ENCODE data around the gene RPL27A. TPM values are rescaled to one million over a fixed set of nuclear protein-coding genes. Genes with fewer than 3 reads are reported as not detected.

RPL27A gene
- total RNA-seq: 100 to 1,000 TPM; 800 to 945 (median 825) TPM

GRCh38 chr11:8682303-8683114, at the start of gene RPL27A, which contains the start of gene TRIM66:
TSS of gene RPL27A (plus strand) at chr11:8682792. CDS start at chr11:8682814, 22 bp downstream.
TSS of gene TRIM66 (minus strand) at chr11:8682665. CDS start at chr11:8672274, 10,391 bp downstream.
- H3K9me3 ChIP-seq: no peaks in the 10 kb centered on the region
- WGBS, 2 donors: 0 to 1% methylated on average over 19 to 63 of the region's 67 CpGs
- H3K36me3 ChIP-seq: peaks cover 0 to 50% (median 0%) of the 10 kb centered on the region in 3 donors
- peak; percentile 97 to 98 for DNase-seq (ENCODE audit: low spot score in 2 of 2)
- peak within 1 kb of the TSS; percentile 69 to 99 (median 92) for H3K4me3 ChIP-seq
- peak within 1 kb of the TSS; percentile 94 to 98 (median 96) for H3K27ac ChIP-seq
- no peaks in the 10 kb centered on the region for H3K27me3 ChIP-seq
- H3K4me1 ChIP-seq: peaks cover 4 to 28% (median 16%) of the 10 kb centered on the region in 4 donors
- TF ChIP-seq CTCF (IDR thresholded peaks at IDR 0.05) (peak in 3 of 5 experiments; percentile 6 to 75 (median 59)), EP300 (IDR thresholded peaks at IDR 0.05) (peak; percentile 88 to 100), POLR2A (IDR thresholded peaks at IDR 0.05) (peak; percentile 98)

GRCh38 chr11:8634498-8634897, 48.1 kb upstream of the RPL27A start:
- 95 to 96% methylated on average over 6 of the region's 6 CpGs for WGBS, 2 donors
- H3K36me3 ChIP-seq: peaks cover 0 to 75% (median 2%) of the 10 kb centered on the region in 3 donors

GRCh38 chr11:8636127-8636526, 46.5 kb upstream of the RPL27A start:
- TF ChIP-seq EP300 (IDR thresholded peaks at IDR 0.05): no peak
- no peak for TF ChIP-seq CTCF (IDR thresholded peaks at IDR 0.05)
- TF ChIP-seq POLR2A (IDR thresholded peaks at IDR 0.05): no peak
- DNase-seq (ENCODE audit: low spot score in 2 of 2): no peak
- Histone ChIP-seq H3K4me3 (no peak overlapping the region), H3K9me3 (peaks cover 0 to 5% (median 0%) of the 10 kb centered on the region in 4 donors), H3K27ac (no peak overlapping the region), H3K27me3 (no peaks in the 10 kb centered on the region), H3K4me1 (no peaks in the 10 kb centered on the region), H3K36me3 (peaks cover 0 to 86% (median 2%) of the 10 kb centered on the region in 3 donors)
- 70 to 100% methylated on average over 2 of the region's 2 CpGs for WGBS, 2 donors

More at GRCh38 chr11:8634498-8634897, 48.1 kb upstream of the RPL27A start:
- H3K27ac ChIP-seq: no peak overlapping the region
- no peak for DNase-seq (ENCODE audit: low spot score in 2 of 2)
- H3K9me3 ChIP-seq: peaks cover 0 to 5% (median 0%) of the 10 kb centered on the region in 4 donors
- no peak for TF ChIP-seq EP300 (IDR thresholded peaks at IDR 0.05)
- TF ChIP-seq CTCF (IDR thresholded peaks at IDR 0.05): no peak
- no peak for TF ChIP-seq POLR2A (IDR thresholded peaks at IDR 0.05)
- no peaks in the 10 kb centered on the region for H3K4me1 ChIP-seq
- no peaks in the 10 kb centered on the region for H3K27me3 ChIP-seq
- H3K4me3 ChIP-seq: no peak overlapping the region

GRCh38 chr11:8638300-8638699, 44.3 kb upstream of the RPL27A start:
- no peaks in the 10 kb centered on the region for H3K27me3 ChIP-seq
- no peak overlapping the region for H3K4me3 ChIP-seq
- H3K4me1 ChIP-seq: no peaks in the 10 kb centered on the region
- 74 to 83% methylated on average over 5 of the region's 5 CpGs for WGBS, 2 donors
- peaks cover 0 to 5% (median 0%) of the 10 kb centered on the region in 4 donors for H3K9me3 ChIP-seq
- DNase-seq (ENCODE audit: low spot score in 2 of 2): no peak
- TF ChIP-seq POLR2A (IDR thresholded peaks at IDR 0.05) (no peak), EP300 (IDR thresholded peaks at IDR 0.05) (no peak), CTCF (IDR thresholded peaks at IDR 0.05) (no peak)
- H3K27ac ChIP-seq: no peak overlapping the region
- H3K36me3 ChIP-seq: peaks cover 0 to 100% (median 2%) of the 10 kb centered on the region in 3 donors

GRCh38 chr11:8639655-8640054, 42.9 kb upstream of the RPL27A start:
- Histone ChIP-seq H3K27me3 (no peaks in the 10 kb centered on the region), H3K36me3 (peaks cover 0 to 100% (median 0%) of the 10 kb centered on the region in 3 donors), H3K27ac (no peak overlapping the region), H3K9me3 (peaks cover 0 to 5% (median 0%) of the 10 kb centered on the region in 4 donors), H3K4me1 (no peaks in the 10 kb centered on the region), H3K4me3 (no peak overlapping the region)
- no peak for TF ChIP-seq POLR2A (IDR thresholded peaks at IDR 0.05)
- no peak for TF ChIP-seq EP300 (IDR thresholded peaks at IDR 0.05)
- no peak for TF ChIP-seq CTCF (IDR thresholded peaks at IDR 0.05)
- no peak for DNase-seq (ENCODE audit: low spot score in 2 of 2)
- WGBS, 2 donors: 67 to 78% methylated on average over 2 to 3 of the region's 3 CpGs
